HepG2 (cell line): ENCODE measurements around the gene CLDN9. TPM values are rescaled to one million over a fixed set of nuclear protein-coding genes. Genes with fewer than 3 reads are reported as not detected.
A peak's percentile ranks its signal among the peaks of the same experiment; 100 is the strongest.

Source experiments
- GATAD2A ChIP-seq: IDR thresholded peaks from 2 replicates; pipeline ENCODE4 v1.6.1; 2016
- HIVEP1 ChIP-seq: sonication (generic); formaldehyde crosslinking; IDR thresholded peaks from 2 replicates; pipeline ENCODE4 v1.4.0; 2020; ENCODE audit warnings: mild to moderate bottlenecking, missing genetic modification reagents
- KDM1A ChIP-seq: IDR thresholded peaks from 2 replicates; pipeline ENCODE4 v1.6.1; 2016; ENCODE audit warnings: missing compliant biosample characterization
- KLF12 ChIP-seq: sonication (generic); formaldehyde crosslinking; IDR thresholded peaks from 2 replicates; pipeline ENCODE4 v1.4.0; 2020; ENCODE audit warnings: missing genetic modification reagents, borderline replicate concordance
- MED1 ChIP-seq: sonication (generic); formaldehyde crosslinking; IDR thresholded peaks from 2 replicates; pipeline ENCODE4 v1.4.0; 2020; ENCODE audit warnings: missing genetic modification reagents
- MTF2 ChIP-seq: sonication (generic); formaldehyde crosslinking; IDR thresholded peaks from 2 replicates; pipeline ENCODE4 v1.5.0; 2020; ENCODE audit warnings: missing genetic modification reagents, borderline replicate concordance
- MZF1 ChIP-seq: sonication (generic); formaldehyde crosslinking; IDR thresholded peaks from 2 replicates; pipeline ENCODE4 v1.8.1; 2023; ENCODE audit warnings: mild to moderate bottlenecking, missing genetic modification reagents, borderline replicate concordance
- NCOR1 ChIP-seq: fragments of 200-600 bp; sonication (generic); IDR thresholded peaks from 2 replicates; pipeline ENCODE4 v1.7.0; 2017; ENCODE audit warnings: antibody characterized with exemption, low read length, borderline replicate concordance
- RAD51 ChIP-seq: fragments of 450-650 bp; IDR thresholded peaks from 2 replicates; pipeline ENCODE4 v1.6.1; 2016; ENCODE audit warnings: borderline replicate concordance
- RXRB ChIP-seq: IDR thresholded peaks from 2 replicates; pipeline ENCODE4 v1.6.1; 2016; ENCODE audit warnings: borderline replicate concordance, missing genetic modification reagents, missing compliant biosample characterization
- XRCC5 ChIP-seq: fragments of 200-400 bp; formaldehyde crosslinking; optimal IDR thresholded peaks from 2 replicates; pipeline ENCODE3; 2017; ENCODE audit warnings: mild to moderate bottlenecking, low read length
- ZFP41 ChIP-seq: sonication (generic); formaldehyde crosslinking; IDR thresholded peaks from 2 replicates; pipeline ENCODE4 v1.4.0; 2020; ENCODE audit warnings: mild to moderate bottlenecking, missing genetic modification reagents, borderline replicate concordance
- ZNF225 ChIP-seq: sonication (generic); formaldehyde crosslinking; IDR thresholded peaks from 2 replicates; pipeline ENCODE4 v1.4.0; 2020; ENCODE audit warnings: mild to moderate bottlenecking, missing genetic modification reagents
- ZNF317 ChIP-seq: sonication (generic); formaldehyde crosslinking; IDR thresholded peaks from 2 replicates; pipeline ENCODE4 v1.5.0; 2020; ENCODE audit warnings: mild to moderate bottlenecking, missing genetic modification reagents
- ZNF367 ChIP-seq: sonication (generic); formaldehyde crosslinking; IDR thresholded peaks from 2 replicates; pipeline ENCODE4 v1.4.0; 2020; ENCODE audit warnings: missing genetic modification reagents, borderline replicate concordance
- ZNF577 ChIP-seq: sonication (generic); formaldehyde crosslinking; IDR thresholded peaks from 2 replicates; pipeline ENCODE4 v1.4.0; 2020; ENCODE audit warnings: mild to moderate bottlenecking, low read depth, missing genetic modification reagents, borderline replicate concordance
- ZNF644 ChIP-seq: IDR thresholded peaks from 2 replicates; pipeline ENCODE4 v1.6.1; 2016; ENCODE audit warnings: low read depth
- ZNF816 ChIP-seq: sonication (generic); formaldehyde crosslinking; IDR thresholded peaks from 2 replicates; pipeline ENCODE4 v1.8.0; 2022; ENCODE audit warnings: missing genetic modification reagents, mild to moderate bottlenecking, borderline replicate concordance
- ZZZ3 ChIP-seq: sonication (generic); formaldehyde crosslinking; IDR thresholded peaks from 2 replicates; pipeline ENCODE4 v1.4.0; 2020; ENCODE audit warnings: missing genetic modification reagents, mild to moderate bottlenecking, borderline replicate concordance
- polyA plus RNA-seq, 8 experiments: library from polyadenylated mRNA; depleted of rRNA in 3 of 8; stranded (reverse) in 7 of 8; unstranded in 1 of 8; fragments of >200 nt; fragmentation: Illumina TruSeq in 4 of 8; extraction: Trizol in 4 of 8; gene quantifications; 2 replicates each; pipeline versions ENCODE4 v1.2.1 to v1.2.3, GENCODE V29; 2011 to 2016; ENCODE audit warnings: low read depth in 4 of 8, missing spikeins in 1 of 8, mixed read lengths in 1 of 8; ENCODE audit not compliant: insufficient read depth in 1 of 8
- total RNA-seq, 5 experiments: library from RNA; depleted of rRNA; stranded (reverse); fragments of >200 nt; fragmentation: Illumina TruSeq; extraction: Trizol; gene quantifications; 2 replicates each; pipeline ENCODE4 v1.2.3, GENCODE V29; 2016; ENCODE audit warnings: low read depth in 1 of 5
- TF ChIP-seq, protein P1 (sequence below): sonication (generic); formaldehyde crosslinking; IDR thresholded peaks from 2 replicates; pipeline ENCODE4 v1.5.0; 2020; ENCODE audit warnings: missing genetic modification reagents, mild to moderate bottlenecking, borderline replicate concordance
- TF ChIP-seq, protein P2 (sequence below): sonication (generic); formaldehyde crosslinking; IDR thresholded peaks from 2 replicates; pipeline ENCODE4 v1.9.0; 2021; ENCODE audit warnings: missing genetic modification reagents, borderline replicate concordance
- TF ChIP-seq, protein P3 (sequence below): sonication (generic); formaldehyde crosslinking; IDR thresholded peaks from 2 replicates; pipeline ENCODE4 v1.8.0; 2023; ENCODE audit warnings: mild to moderate bottlenecking, missing genetic modification reagents
- TF ChIP-seq, protein P4 (sequence below): sonication (generic); formaldehyde crosslinking; IDR thresholded peaks from 2 replicates; pipeline ENCODE4 v1.4.0; 2020; ENCODE audit warnings: missing genetic modification reagents, borderline replicate concordance

The CLDN9 gene
- total and polyA plus RNA-seq, 2 of the 13 experiments (the other 11 are each of a cell fraction or from before 2014, with no cell fraction given): 0.15 to 0.26 TPM

DNA sequence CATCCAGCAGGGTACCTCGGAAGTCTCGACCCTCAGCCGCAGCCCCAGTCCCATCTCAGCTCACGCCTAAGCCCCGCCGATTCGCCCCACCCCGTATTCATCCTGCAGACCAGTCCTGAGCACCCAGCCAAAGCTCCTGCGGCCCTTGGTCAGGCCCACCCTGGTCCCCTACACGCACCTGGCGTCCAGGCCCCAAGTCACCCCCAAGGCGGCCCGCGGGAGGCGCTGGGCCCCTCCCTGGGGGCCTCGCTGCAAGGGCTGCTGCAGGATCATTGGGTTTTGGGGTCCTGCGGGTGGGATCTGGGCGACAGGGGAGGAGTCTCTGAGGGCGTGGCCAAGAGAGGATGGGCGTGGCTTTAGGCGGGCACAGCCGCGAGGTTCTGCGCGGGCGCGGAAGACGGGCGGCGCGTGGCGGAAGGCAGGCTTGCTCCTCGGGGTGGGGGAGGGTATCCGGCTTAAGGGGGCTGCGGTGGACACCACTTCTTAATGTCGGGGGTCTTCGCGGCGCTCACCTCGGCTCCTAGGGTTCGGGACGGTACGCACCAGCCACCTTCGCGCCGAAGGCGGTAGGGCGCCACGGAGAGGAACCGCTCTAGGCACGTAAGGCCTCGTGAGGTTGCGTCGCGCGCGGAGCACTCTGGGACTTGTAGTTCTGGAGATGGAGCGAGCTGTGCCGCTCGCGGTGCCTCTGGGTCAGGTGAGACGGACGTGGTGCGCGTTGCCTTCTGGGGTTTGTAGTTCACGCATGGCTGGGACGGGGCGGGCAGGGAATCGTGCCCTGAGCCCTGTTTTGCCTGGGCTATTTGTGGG lies 11.2 kb downstream of the CLDN9 start, which contains the start of the genes HCFC1R1 and THOC6 (continued):
- TF ChIP-seq ZNF225: peak; percentile 44
- TF ChIP-seq HIVEP1 (CRISPR knock-in tag): 0 out of 2 replicates have a peak, but pooled peaks have one; percentile 71
- TF ChIP-seq KLF12 (CRISPR knock-in tag): peak; percentile 27; the same call in 1 of the 2 replicates
- TF ChIP-seq ZNF816 (CRISPR knock-in tag): no peak
- no peak for TF ChIP-seq MZF1 (CRISPR knock-in tag)
- peak; percentile 30; the same call in 1 of the 2 replicates for TF ChIP-seq NCOR1
- TF ChIP-seq, protein P1, sequence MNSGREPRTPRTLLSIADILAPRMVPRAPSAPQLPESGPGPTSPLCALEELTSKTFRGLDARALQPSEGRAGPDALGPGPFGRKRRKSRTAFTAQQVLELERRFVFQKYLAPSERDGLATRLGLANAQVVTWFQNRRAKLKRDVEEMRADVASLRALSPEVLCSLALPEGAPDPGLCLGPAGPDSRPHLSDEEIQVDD (CRISPR knock-in tag): no peak; the same call in 1 of the 2 replicates
- no peak for TF ChIP-seq KDM1A
- TF ChIP-seq XRCC5: peak; percentile 22
- TF ChIP-seq, protein P2, sequence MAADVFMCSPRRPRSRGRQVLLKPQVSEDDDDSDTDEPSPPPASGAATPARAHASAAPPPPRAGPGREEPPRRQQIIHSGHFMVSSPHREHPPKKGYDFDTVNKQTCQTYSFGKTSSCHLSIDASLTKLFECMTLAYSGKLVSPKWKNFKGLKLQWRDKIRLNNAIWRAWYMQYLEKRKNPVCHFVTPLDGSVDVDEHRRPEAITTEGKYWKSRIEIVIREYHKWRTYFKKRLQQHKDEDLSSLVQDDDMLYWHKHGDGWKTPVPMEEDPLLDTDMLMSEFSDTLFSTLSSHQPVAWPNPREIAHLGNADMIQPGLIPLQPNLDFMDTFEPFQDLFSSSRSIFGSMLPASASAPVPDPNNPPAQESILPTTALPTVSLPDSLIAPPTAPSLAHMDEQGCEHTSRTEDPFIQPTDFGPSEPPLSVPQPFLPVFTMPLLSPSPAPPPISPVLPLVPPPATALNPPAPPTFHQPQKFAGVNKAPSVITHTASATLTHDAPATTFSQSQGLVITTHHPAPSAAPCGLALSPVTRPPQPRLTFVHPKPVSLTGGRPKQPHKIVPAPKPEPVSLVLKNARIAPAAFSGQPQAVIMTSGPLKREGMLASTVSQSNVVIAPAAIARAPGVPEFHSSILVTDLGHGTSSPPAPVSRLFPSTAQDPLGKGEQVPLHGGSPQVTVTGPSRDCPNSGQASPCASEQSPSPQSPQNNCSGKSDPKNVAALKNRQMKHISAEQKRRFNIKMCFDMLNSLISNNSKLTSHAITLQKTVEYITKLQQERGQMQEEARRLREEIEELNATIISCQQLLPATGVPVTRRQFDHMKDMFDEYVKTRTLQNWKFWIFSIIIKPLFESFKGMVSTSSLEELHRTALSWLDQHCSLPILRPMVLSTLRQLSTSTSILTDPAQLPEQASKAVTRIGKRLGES (CRISPR knock-in tag): no peak
- peak; percentile 75; the same call in 1 of the 2 replicates for TF ChIP-seq RXRB (CRISPR knock-in tag)
- TF ChIP-seq, protein P3, sequence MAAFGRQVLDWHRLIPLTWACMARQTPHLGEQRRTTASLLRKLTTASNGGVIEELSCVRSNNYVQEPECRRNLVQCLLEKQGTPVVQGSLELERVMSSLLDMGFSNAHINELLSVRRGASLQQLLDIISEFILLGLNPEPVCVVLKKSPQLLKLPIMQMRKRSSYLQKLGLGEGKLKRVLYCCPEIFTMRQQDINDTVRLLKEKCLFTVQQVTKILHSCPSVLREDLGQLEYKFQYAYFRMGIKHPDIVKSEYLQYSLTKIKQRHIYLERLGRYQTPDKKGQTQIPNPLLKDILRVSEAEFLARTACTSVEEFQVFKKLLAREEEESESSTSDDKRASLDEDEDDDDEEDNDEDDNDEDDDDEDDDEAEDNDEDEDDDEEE (CRISPR knock-in tag): peak; percentile 90; the same call in 1 of the 2 replicates
- no peak for TF ChIP-seq ZNF644 (CRISPR knock-in tag)
- TF ChIP-seq, protein P4, sequence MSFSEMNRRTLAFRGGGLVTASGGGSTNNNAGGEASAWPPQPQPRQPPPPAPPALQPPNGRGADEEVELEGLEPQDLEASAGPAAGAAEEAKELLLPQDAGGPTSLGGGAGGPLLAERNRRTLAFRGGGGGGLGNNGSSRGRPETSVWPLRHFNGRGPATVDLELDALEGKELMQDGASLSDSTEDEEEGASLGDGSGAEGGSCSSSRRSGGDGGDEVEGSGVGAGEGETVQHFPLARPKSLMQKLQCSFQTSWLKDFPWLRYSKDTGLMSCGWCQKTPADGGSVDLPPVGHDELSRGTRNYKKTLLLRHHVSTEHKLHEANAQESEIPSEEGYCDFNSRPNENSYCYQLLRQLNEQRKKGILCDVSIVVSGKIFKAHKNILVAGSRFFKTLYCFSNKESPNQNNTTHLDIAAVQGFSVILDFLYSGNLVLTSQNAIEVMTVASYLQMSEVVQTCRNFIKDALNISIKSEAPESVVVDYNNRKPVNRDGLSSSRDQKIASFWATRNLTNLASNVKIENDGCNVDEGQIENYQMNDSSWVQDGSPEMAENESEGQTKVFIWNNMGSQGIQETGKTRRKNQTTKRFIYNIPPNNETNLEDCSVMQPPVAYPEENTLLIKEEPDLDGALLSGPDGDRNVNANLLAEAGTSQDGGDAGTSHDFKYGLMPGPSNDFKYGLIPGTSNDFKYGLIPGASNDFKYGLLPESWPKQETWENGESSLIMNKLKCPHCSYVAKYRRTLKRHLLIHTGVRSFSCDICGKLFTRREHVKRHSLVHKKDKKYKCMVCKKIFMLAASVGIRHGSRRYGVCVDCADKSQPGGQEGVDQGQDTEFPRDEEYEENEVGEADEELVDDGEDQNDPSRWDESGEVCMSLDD (CRISPR knock-in tag): peak; percentile 58; the same call in 1 of the 2 replicates
- no peak for TF ChIP-seq ZNF367 (CRISPR knock-in tag)
- TF ChIP-seq ZNF577: no peak
- TF ChIP-seq GATAD2A: no peak; the same call in 1 of the 2 replicates
- no peak; the same call in 1 of the 2 replicates for TF ChIP-seq MTF2
- 0 out of 2 replicates have a peak, but pooled peaks have one; percentile 53 for TF ChIP-seq ZZZ3 (CRISPR knock-in tag)
- TF ChIP-seq ZFP41 (CRISPR knock-in tag): no peak
- 0 out of 2 replicates have a peak, but pooled peaks have one; percentile 33 for TF ChIP-seq ZNF317
- TF ChIP-seq MED1 (CRISPR knock-in tag): peak; percentile 42; the same call in 1 of the 2 replicates
- TF ChIP-seq RAD51: 0 out of 2 replicates have a peak, but pooled peaks have one; percentile 32
